K562 (cell line): ENCODE results near the gene TRIM37.

Source experiments
- CHD1 ChIP-seq: fragments of 200-600 bp; sonication (generic); IDR thresholded peaks from one replicate; pipeline ENCODE4 v1.6.1; 2012; ENCODE audit warnings: mild to moderate bottlenecking, moderate library complexity, low read length, inconsistent platforms
- GTF2F1 ChIP-seq: IDR thresholded peaks from 2 replicates; pipeline ENCODE4 v1.6.1; 2011; ENCODE audit warnings: low read depth, low read length, improper control_type of control experiment
- HNRNPH1 ChIP-seq: fragments of 200-400 bp; formaldehyde crosslinking; optimal IDR thresholded peaks from 2 replicates; pipeline ENCODE3; 2017; ENCODE audit warnings: low read depth, mild to moderate bottlenecking, low read length, moderate library complexity
- ZBED1 ChIP-seq: IDR thresholded peaks from 2 replicates; pipeline ENCODE4 v1.6.1; 2014
- ZC3H4 ChIP-seq: sonication (generic); formaldehyde crosslinking; IDR thresholded peaks from 2 replicates; pipeline ENCODE4 v1.9.0; 2021; ENCODE audit warnings: missing genetic modification reagents, borderline replicate concordance
- ZNF707 ChIP-seq: fragments of 250-450 bp; sonication (Bioruptor Pico); conservative IDR thresholded peaks from 2 replicates; pipeline ENCODE4 v1.8.0; 2022; ENCODE audit warnings: inconsistent platforms, mild to moderate bottlenecking, moderate library complexity
- TF ChIP-seq, protein P1 (sequence below): fragments of 450-650 bp; IDR thresholded peaks from 2 replicates; pipeline ENCODE4 v1.7.1; 2018; ENCODE audit warnings: mild to moderate bottlenecking, low read depth; ENCODE audit not compliant: partially characterized antibody
- TF ChIP-seq, protein P2 (sequence below), 3 experiments: fragments of 200-800 bp in 1 of 3; sonication (Bioruptor generic) in 1 of 3; sonication (generic) in 1 of 3; formaldehyde crosslinking in 1 of 3; IDR thresholded peaks; 2 replicates each; pipeline versions ENCODE4 v1.6.1 to v1.8.0; 2016 to 2022; ENCODE audit warnings: mild to moderate bottlenecking in 2 of 3, missing compliant biosample characterization in 2 of 3, missing genetic modification characterization in 2 of 3, missing genetic modification reagents in 1 of 3
- TF ChIP-seq, protein P3 (sequence below): sonication (generic); formaldehyde crosslinking; IDR thresholded peaks from 2 replicates; pipeline ENCODE4 v1.8.1; 2022; ENCODE audit warnings: missing genetic modification reagents
- TF ChIP-seq, protein P4 (sequence below): IDR thresholded peaks from 2 replicates; pipeline ENCODE4 v1.6.1; 2014; ENCODE audit warnings: antibody characterized with exemption
- TF ChIP-seq, protein P5 (sequence below), 3 experiments: IDR thresholded peaks in 2 of 3; conservative IDR thresholded peaks in 1 of 3; 2 replicates each; pipeline ENCODE4 v1.5.1; 2011 to 2012; ENCODE audit warnings: low read length in 3 of 3, mild to moderate bottlenecking in 3 of 3, control low read depth in 2 of 3, improper control_type of control experiment in 1 of 3, inconsistent platforms in 1 of 3, low read depth in 1 of 3, mixed read lengths in 1 of 3, moderate library complexity in 1 of 3; ENCODE audit not compliant: insufficient read depth in 2 of 3
- TF ChIP-seq, protein P6 (sequence below): fragments of 450-650 bp; IDR thresholded peaks from 2 replicates; pipeline ENCODE4 v1.6.1; 2018; ENCODE audit not compliant: partially characterized antibody

DNA sequence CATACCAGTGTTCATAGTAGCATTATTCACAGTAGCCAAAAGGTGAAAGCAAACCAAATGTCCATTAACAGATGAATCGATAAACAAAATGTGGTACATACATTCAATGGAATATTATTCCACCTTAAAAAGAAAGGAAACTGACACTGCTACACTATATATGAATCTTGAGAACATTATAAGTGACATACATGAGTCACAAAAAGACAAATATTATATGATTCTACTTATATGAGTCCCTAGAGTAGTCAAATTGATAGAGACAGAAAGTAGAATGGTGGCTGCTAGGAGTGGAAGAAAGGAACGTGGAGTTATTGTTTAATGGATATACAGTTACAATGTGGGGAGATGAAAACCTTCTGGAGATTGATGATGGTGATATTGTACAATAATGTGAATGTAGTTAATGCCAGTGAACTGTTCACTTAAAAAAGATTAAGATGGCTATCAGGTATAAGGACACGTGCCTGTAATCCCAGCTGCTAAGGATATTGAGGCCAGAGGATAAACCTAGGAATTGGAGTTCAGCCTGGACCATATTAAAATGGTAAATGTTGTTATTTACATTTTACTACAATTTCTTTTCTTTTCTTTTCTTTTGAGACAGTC lies 20.2 kb upstream of the TRIM37 start:
- TF ChIP-seq, protein P1, sequence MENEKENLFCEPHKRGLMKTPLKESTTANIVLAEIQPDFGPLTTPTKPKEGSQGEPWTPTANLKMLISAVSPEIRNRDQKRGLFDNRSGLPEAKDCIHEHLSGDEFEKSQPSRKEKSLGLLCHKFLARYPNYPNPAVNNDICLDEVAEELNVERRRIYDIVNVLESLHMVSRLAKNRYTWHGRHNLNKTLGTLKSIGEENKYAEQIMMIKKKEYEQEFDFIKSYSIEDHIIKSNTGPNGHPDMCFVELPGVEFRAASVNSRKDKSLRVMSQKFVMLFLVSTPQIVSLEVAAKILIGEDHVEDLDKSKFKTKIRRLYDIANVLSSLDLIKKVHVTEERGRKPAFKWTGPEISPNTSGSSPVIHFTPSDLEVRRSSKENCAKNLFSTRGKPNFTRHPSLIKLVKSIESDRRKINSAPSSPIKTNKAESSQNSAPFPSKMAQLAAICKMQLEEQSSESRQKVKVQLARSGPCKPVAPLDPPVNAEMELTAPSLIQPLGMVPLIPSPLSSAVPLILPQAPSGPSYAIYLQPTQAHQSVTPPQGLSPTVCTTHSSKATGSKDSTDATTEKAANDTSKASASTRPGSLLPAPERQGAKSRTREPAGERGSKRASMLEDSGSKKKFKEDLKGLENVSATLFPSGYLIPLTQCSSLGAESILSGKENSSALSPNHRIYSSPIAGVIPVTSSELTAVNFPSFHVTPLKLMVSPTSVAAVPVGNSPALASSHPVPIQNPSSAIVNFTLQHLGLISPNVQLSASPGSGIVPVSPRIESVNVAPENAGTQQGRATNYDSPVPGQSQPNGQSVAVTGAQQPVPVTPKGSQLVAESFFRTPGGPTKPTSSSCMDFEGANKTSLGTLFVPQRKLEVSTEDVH, result no peak
- TF ChIP-seq, protein P2, sequence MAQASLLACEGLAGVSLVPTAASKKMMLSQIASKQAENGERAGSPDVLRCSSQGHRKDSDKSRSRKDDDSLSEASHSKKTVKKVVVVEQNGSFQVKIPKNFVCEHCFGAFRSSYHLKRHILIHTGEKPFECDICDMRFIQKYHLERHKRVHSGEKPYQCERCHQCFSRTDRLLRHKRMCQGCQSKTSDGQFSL (CRISPR knock-in tag; IDR thresholded peaks at IDR 0.05), result no peak
- TF ChIP-seq, protein P2 (tag; IDR thresholded peaks at IDR 0.05), result no peak
- TF ChIP-seq HNRNPH1, result no peak
- no peak for TF ChIP-seq ZC3H4 (CRISPR knock-in tag)
- TF ChIP-seq, protein P3, sequence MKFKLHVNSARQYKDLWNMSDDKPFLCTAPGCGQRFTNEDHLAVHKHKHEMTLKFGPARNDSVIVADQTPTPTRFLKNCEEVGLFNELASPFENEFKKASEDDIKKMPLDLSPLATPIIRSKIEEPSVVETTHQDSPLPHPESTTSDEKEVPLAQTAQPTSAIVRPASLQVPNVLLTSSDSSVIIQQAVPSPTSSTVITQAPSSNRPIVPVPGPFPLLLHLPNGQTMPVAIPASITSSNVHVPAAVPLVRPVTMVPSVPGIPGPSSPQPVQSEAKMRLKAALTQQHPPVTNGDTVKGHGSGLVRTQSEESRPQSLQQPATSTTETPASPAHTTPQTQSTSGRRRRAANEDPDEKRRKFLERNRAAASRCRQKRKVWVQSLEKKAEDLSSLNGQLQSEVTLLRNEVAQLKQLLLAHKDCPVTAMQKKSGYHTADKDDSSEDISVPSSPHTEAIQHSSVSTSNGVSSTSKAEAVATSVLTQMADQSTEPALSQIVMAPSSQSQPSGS (CRISPR knock-in tag), result no peak
- TF ChIP-seq, protein P4, sequence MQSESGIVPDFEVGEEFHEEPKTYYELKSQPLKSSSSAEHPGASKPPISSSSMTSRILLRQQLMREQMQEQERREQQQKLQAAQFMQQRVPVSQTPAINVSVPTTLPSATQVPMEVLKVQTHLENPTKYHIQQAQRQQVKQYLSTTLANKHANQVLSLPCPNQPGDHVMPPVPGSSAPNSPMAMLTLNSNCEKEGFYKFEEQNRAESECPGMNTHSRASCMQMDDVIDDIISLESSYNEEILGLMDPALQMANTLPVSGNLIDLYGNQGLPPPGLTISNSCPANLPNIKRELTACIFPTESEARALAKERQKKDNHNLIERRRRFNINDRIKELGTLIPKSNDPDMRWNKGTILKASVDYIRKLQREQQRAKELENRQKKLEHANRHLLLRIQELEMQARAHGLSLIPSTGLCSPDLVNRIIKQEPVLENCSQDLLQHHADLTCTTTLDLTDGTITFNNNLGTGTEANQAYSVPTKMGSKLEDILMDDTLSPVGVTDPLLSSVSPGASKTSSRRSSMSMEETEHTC, result no peak
- no peak for TF ChIP-seq ZNF707 (CRISPR knock-in tag)
- TF ChIP-seq, protein P5, sequence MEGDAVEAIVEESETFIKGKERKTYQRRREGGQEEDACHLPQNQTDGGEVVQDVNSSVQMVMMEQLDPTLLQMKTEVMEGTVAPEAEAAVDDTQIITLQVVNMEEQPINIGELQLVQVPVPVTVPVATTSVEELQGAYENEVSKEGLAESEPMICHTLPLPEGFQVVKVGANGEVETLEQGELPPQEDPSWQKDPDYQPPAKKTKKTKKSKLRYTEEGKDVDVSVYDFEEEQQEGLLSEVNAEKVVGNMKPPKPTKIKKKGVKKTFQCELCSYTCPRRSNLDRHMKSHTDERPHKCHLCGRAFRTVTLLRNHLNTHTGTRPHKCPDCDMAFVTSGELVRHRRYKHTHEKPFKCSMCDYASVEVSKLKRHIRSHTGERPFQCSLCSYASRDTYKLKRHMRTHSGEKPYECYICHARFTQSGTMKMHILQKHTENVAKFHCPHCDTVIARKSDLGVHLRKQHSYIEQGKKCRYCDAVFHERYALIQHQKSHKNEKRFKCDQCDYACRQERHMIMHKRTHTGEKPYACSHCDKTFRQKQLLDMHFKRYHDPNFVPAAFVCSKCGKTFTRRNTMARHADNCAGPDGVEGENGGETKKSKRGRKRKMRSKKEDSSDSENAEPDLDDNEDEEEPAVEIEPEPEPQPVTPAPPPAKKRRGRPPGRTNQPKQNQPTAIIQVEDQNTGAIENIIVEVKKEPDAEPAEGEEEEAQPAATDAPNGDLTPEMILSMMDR (IDR thresholded peaks at IDR 0.05 in 2 of 3, conservative IDR thresholded peaks at IDR 0.05 in 1 of 3; ENCODE audit: insufficient read depth in 2 of 3, low read depth in 1 of 3, low read length in 3 of 3), result no peak
- TF ChIP-seq, protein P6, sequence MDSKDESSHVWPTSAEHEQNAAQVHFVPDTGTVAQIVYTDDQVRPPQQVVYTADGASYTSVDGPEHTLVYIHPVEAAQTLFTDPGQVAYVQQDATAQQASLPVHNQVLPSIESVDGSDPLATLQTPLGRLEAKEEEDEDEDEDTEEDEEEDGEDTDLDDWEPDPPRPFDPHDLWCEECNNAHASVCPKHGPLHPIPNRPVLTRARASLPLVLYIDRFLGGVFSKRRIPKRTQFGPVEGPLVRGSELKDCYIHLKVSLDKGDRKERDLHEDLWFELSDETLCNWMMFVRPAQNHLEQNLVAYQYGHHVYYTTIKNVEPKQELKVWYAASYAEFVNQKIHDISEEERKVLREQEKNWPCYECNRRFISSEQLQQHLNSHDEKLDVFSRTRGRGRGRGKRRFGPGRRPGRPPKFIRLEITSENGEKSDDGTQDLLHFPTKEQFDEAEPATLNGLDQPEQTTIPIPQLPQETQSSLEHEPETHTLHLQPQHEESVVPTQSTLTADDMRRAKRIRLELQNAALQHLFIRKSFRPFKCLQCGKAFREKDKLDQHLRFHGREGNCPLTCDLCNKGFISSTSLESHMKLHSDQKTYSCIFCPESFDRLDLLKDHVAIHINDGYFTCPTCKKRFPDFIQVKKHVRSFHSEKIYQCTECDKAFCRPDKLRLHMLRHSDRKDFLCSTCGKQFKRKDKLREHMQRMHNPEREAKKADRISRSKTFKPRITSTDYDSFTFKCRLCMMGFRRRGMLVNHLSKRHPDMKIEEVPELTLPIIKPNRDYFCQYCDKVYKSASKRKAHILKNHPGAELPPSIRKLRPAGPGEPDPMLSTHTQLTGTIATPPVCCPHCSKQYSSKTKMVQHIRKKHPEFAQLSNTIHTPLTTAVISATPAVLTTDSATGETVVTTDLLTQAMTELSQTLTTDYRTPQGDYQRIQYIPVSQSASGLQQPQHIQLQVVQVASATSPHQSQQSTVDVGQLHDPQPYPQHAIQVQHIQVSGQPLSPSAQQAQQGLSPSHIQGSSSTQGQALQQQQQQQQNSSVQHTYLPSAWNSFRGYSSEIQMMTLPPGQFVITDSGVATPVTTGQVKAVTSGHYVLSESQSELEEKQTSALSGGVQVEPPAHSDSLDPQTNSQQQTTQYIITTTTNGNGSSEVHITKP, result no peak
- TF ChIP-seq CHD1, result no peak
- TF ChIP-seq GTF2F1, result no peak
- TF ChIP-seq ZBED1, result no peak
